Liver (tissue), 9 donors: Measurements from ENCODE around the gene ARMS2. TPM values are rescaled to one million over a fixed set of nuclear protein-coding genes. Genes with fewer than 3 reads are reported as not detected.

Experiments used
- DNase-seq: peaks from one replicate; pipeline ENCODE4 v3.0.0-alpha.2; 2017; ENCODE audit warnings: low spot score
- H3K27ac ChIP-seq, 2 donors: one replicate each; pipeline ENCODE4 v1.7.0; 2013; ENCODE audit warnings: inconsistent platforms in 2 of 2, low read length in 2 of 2, control low read depth in 1 of 2, low read depth in 1 of 2, mild to moderate bottlenecking in 1 of 2
- H3K27me3 ChIP-seq, 4 donors: one replicate each; pipeline versions ENCODE4 v1.6.1 to v1.7.0; 2013; ENCODE audit warnings: low read length in 3 of 4, inconsistent platforms in 1 of 4, mild to moderate bottlenecking in 1 of 4, moderate library complexity in 1 of 4; ENCODE audit not compliant: control insufficient read depth in 4 of 4, insufficient read depth in 4 of 4
- H3K36me3 ChIP-seq, 4 donors: one replicate each; pipeline versions ENCODE4 v1.6.1 to v1.7.0; 2013; ENCODE audit warnings: low read length in 3 of 4, mild to moderate bottlenecking in 3 of 4, low read depth in 1 of 4, moderate library complexity in 1 of 4; ENCODE audit not compliant: control insufficient read depth in 4 of 4, insufficient read depth in 3 of 4
- H3K4me1 ChIP-seq, 4 donors: one replicate each; pipeline versions ENCODE4 v1.6.1 to v1.7.0; 2013; ENCODE audit warnings: low read length in 3 of 4, mild to moderate bottlenecking in 3 of 4, moderate library complexity in 1 of 4; ENCODE audit not compliant: control insufficient read depth in 4 of 4, insufficient read depth in 4 of 4
- H3K4me3 ChIP-seq, 3 donors: one replicate each; pipeline versions ENCODE4 v1.6.1 to v1.7.0; 2013; ENCODE audit warnings: low read length in 3 of 3, control low read depth in 1 of 3, low read depth in 1 of 3, mild to moderate bottlenecking in 1 of 3
- H3K9ac ChIP-seq, 2 donors: one replicate each; pipeline ENCODE4 v1.7.0; 2013; ENCODE audit warnings: low read length in 2 of 2, mild to moderate bottlenecking in 2 of 2, moderate library complexity in 2 of 2, control low read depth in 1 of 2, low read depth in 1 of 2
- H3K9me3 ChIP-seq, 4 donors: one replicate each; pipeline versions ENCODE4 v1.6.1 to v1.7.0; 2013; ENCODE audit warnings: low read length in 3 of 4; ENCODE audit not compliant: control insufficient read depth in 4 of 4
- ATF3 ChIP-seq: IDR thresholded peaks from 2 replicates; pipeline ENCODE4 v1.6.1; 2016; ENCODE audit warnings: antibody characterized with exemption
- CTCF ChIP-seq: fragments of 150-350 bp; IDR thresholded peaks from 2 replicates; pipeline ENCODE4 v1.5.1; 2017; ENCODE audit warnings: improper control_type of control experiment, low read depth, low read length; ENCODE audit not compliant: missing input control
- EGR1 ChIP-seq, 2 donors: IDR thresholded peaks; 2 replicates each; pipeline ENCODE4 v1.6.1; 2016 to 2018; ENCODE audit warnings: antibody characterized with exemption in 2 of 2, low read depth in 2 of 2
- FOXA1 ChIP-seq: IDR thresholded peaks from 2 replicates; pipeline ENCODE4 v1.6.1; 2016; ENCODE audit warnings: antibody characterized with exemption
- FOXA2 ChIP-seq: IDR thresholded peaks from 2 replicates; pipeline ENCODE4 v1.6.1; 2016; ENCODE audit warnings: antibody characterized with exemption
- GABPA ChIP-seq, 2 donors: IDR thresholded peaks in 1 of 2; conservative IDR thresholded peaks in 1 of 2; 2 replicates each; pipeline ENCODE4 v1.6.1; 2016; ENCODE audit warnings: antibody characterized with exemption in 2 of 2, mild to moderate bottlenecking in 1 of 2, moderate library complexity in 1 of 2
- HNF4A ChIP-seq, 2 donors: conservative IDR thresholded peaks; 2 replicates each; pipeline ENCODE4 v1.6.1; 2016; ENCODE audit warnings: antibody characterized with exemption in 2 of 2, mild to moderate bottlenecking in 2 of 2
- HNF4G ChIP-seq: IDR thresholded peaks from 2 replicates; pipeline ENCODE4 v1.6.1; 2016; ENCODE audit warnings: antibody characterized with exemption
- JUND ChIP-seq, 2 donors: IDR thresholded peaks; 2 replicates each; pipeline ENCODE4 v1.6.1; 2016; ENCODE audit warnings: antibody characterized with exemption in 2 of 2
- MAX ChIP-seq: IDR thresholded peaks from 2 replicates; pipeline ENCODE4 v1.6.1; 2016; ENCODE audit warnings: antibody characterized with exemption
- NR2F2 ChIP-seq: IDR thresholded peaks from 2 replicates; pipeline ENCODE4 v1.6.1; 2016; ENCODE audit warnings: antibody characterized with exemption
- RAD21 ChIP-seq, 2 donors: IDR thresholded peaks; 2 replicates each; pipeline ENCODE4 v1.6.1; 2016; ENCODE audit warnings: antibody characterized with exemption in 2 of 2, mild to moderate bottlenecking in 2 of 2
- RXRA ChIP-seq, 2 donors: IDR thresholded peaks; 2 replicates each; pipeline ENCODE4 v1.6.1; 2017 to 2018; ENCODE audit warnings: antibody characterized with exemption in 2 of 2, mild to moderate bottlenecking in 1 of 2
- SP1 ChIP-seq: IDR thresholded peaks from 2 replicates; pipeline ENCODE4 v1.6.1; 2018; ENCODE audit warnings: antibody characterized with exemption, mild to moderate bottlenecking
- TAF1 ChIP-seq: conservative IDR thresholded peaks from 2 replicates; pipeline ENCODE4 v1.6.1; 2016; ENCODE audit warnings: antibody characterized with exemption, mild to moderate bottlenecking
- YY1 ChIP-seq: IDR thresholded peaks from 2 replicates; pipeline ENCODE4 v1.6.1; 2016; ENCODE audit warnings: antibody characterized with exemption, mild to moderate bottlenecking
- ZBTB33 ChIP-seq: IDR thresholded peaks from 2 replicates; pipeline ENCODE4 v1.6.1; 2016; ENCODE audit warnings: antibody characterized with exemption
- WGBS: extraction: QIAGEN DNeasy Blood & Tissue Kit; methylation state at CpG from one replicate; pipeline ENCODE4 v1.1.7; 2013; 5-methylcytosine and 5-hydroxymethylcytosine counted together
- polyA plus RNA-seq, 2 donors: library from polyadenylated mRNA; stranded (reverse) in 1 of 2; unstranded in 1 of 2; fragments of 200-250 nt in 1 of 2; fragments of >200 nt in 1 of 2; fragmentation: Nextera tagmentation in 1 of 2; extraction: Ambion mirVana in 1 of 2; gene quantifications; one replicate each; pipeline versions ENCODE4 v1.2.1 to v1.2.3, GENCODE V29; 2013 to 2015
- total RNA-seq, 2 donors: library from RNA; depleted of rRNA; stranded (reverse); fragments of >200 nt; gene quantifications; one replicate each; pipeline ENCODE4 v1.2.3, GENCODE V29; 2014
- TF ChIP-seq, protein P1 (sequence below): IDR thresholded peaks from 2 replicates; pipeline ENCODE4 v1.6.1; 2016; ENCODE audit warnings: antibody characterized with exemption, mild to moderate bottlenecking
- donor health status: healthy.
- donor health status: healthy.
- donor health status: healthy.
- donor health status: healthy.
- donor health status: healthy.

ARMS2 gene
- total and polyA plus RNA-seq, 4 donors: 0.17 TPM; not detected in 3

GRCh38 chr10:122505011-122505410 is 50.6 kb downstream of the ARMS2 start:
- no peak for TF ChIP-seq HNF4A (conservative IDR thresholded peaks at IDR 0.05)
- TF ChIP-seq, protein P1, sequence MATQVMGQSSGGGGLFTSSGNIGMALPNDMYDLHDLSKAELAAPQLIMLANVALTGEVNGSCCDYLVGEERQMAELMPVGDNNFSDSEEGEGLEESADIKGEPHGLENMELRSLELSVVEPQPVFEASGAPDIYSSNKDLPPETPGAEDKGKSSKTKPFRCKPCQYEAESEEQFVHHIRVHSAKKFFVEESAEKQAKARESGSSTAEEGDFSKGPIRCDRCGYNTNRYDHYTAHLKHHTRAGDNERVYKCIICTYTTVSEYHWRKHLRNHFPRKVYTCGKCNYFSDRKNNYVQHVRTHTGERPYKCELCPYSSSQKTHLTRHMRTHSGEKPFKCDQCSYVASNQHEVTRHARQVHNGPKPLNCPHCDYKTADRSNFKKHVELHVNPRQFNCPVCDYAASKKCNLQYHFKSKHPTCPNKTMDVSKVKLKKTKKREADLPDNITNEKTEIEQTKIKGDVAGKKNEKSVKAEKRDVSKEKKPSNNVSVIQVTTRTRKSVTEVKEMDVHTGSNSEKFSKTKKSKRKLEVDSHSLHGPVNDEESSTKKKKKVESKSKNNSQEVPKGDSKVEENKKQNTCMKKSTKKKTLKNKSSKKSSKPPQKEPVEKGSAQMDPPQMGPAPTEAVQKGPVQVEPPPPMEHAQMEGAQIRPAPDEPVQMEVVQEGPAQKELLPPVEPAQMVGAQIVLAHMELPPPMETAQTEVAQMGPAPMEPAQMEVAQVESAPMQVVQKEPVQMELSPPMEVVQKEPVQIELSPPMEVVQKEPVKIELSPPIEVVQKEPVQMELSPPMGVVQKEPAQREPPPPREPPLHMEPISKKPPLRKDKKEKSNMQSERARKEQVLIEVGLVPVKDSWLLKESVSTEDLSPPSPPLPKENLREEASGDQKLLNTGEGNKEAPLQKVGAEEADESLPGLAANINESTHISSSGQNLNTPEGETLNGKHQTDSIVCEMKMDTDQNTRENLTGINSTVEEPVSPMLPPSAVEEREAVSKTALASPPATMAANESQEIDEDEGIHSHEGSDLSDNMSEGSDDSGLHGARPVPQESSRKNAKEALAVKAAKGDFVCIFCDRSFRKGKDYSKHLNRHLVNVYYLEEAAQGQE: no peak
- TF ChIP-seq CTCF: no peak
- TF ChIP-seq RXRA (IDR thresholded peaks at IDR 0.05): no peak
- no peak for TF ChIP-seq ATF3
- TF ChIP-seq MAX: no peak
- no peak for TF ChIP-seq ZBTB33
- TF ChIP-seq FOXA1: no peak
- TF ChIP-seq SP1: no peak
- no peak for TF ChIP-seq EGR1 (IDR thresholded peaks at IDR 0.05; ENCODE audit: low read depth in 2 of 2)
- no peak for TF ChIP-seq TAF1
- no peak for TF ChIP-seq HNF4G
- no peak for TF ChIP-seq JUND (IDR thresholded peaks at IDR 0.05)
- no peak for TF ChIP-seq NR2F2
- no peak for TF ChIP-seq YY1
- no peak for TF ChIP-seq FOXA2
- TF ChIP-seq RAD21 (IDR thresholded peaks at IDR 0.05): no peak
- no peak for TF ChIP-seq GABPA (IDR thresholded peaks at IDR 0.05 in 1 of 2, conservative IDR thresholded peaks at IDR 0.05 in 1 of 2)
- no peak for DNase-seq
- H3K9me3 ChIP-seq: no peaks in the 10 kb centered on the region
- H3K9ac ChIP-seq: no peak overlapping the region
- peaks cover 0 to 2% (median 0%) of the 10 kb centered on the region in 4 donors for H3K4me1 ChIP-seq
- no peak overlapping the region for H3K27ac ChIP-seq
- H3K4me3 ChIP-seq: no peak overlapping the region
- H3K36me3 ChIP-seq: peaks cover 5 to 28% (median 11%) of the 10 kb centered on the region in 4 donors
- 94% methylated on average over 5 of the region's 5 CpGs for WGBS
- no peaks in the 10 kb centered on the region for H3K27me3 ChIP-seq
